GM12875 (cell line): ENCODE measurements around the gene LRCH1.

Source experiments
- H3K4me3 ChIP-seq: one replicate; pipeline ENCODE4 v1.5.1; 2011; ENCODE audit warnings: low read depth, low read length, control low read depth
- CTCF ChIP-seq: IDR thresholded peaks from 2 replicates; pipeline ENCODE4 v1.5.1; 2011; ENCODE audit warnings: low read depth, mild to moderate bottlenecking, control low read depth, inconsistent platforms, low read length, moderate library complexity, borderline replicate concordance; ENCODE audit not compliant: insufficient read depth

LRCH1 gene

GRCh38 chr13:46592385-46592784 lies 39.4 kb downstream of the LRCH1 start:
- TF ChIP-seq CTCF: no peak
- no peak overlapping the region for H3K4me3 ChIP-seq

- TF ChIP-seq CTCF: no peak
- H3K4me3 ChIP-seq: no peak overlapping the region
Observed at GRCh38 chr13:46593398-46593797, 40.4 kb downstream of the LRCH1 start.

GRCh38 chr13:46594374-46595078 lies 41.6 kb downstream of the LRCH1 start:
- no peak for TF ChIP-seq CTCF
- H3K4me3 ChIP-seq: no peak overlapping the region

GRCh38 chr13:46595136-46595884 lies 42.3 kb downstream of the LRCH1 start:
- H3K4me3 ChIP-seq: no peak overlapping the region
- no peak for TF ChIP-seq CTCF

GRCh38 chr13:46595885-46596275 lies 42.9 kb downstream of the LRCH1 start:
- H3K4me3 ChIP-seq: no peak overlapping the region
- TF ChIP-seq CTCF: no peak

- no peak overlapping the region for H3K4me3 ChIP-seq
- no peak for TF ChIP-seq CTCF
Observed at GRCh38 chr13:46596466-46596865, 43.5 kb downstream of the LRCH1 start.
